ENCODE measurements around the gene OARD1. TPM values are rescaled to one million over a fixed set of nuclear protein-coding genes. Genes with fewer than 3 reads are reported as not detected.

Gene OARD1
- total RNA-seq = 50.1 and 52.5 TPM in 2 replicates
- 59.2 TPM for total RNA-seq (2013)
- polyA plus RNA-seq = 9.6 and 14.5 TPM in 2 replicates
- 11.7 and 19.8 TPM in 2 replicates for polyA minus RNA-seq

- ChIA-PET CTCF (interaction anchor here (0.6 to 5.9 kb wide), 3 partner anchors 43 to 246 kb away, joined by 3 to 26 read pairs (median 3); partner anchors contain the start of gene TREML2), POLR2A (interaction anchor here (0.5 to 0.8 kb wide), 2 partner anchors 129 to 1674 kb away, joined by 5 read pairs; partner anchors contain the start of genes TBCC and TREML2)
- Mint-ChIP-seq H3K4me1 (peaks cover 42% of the 10 kb centered on the region), H3K27me3 (no peaks in the 10 kb centered on the region), H3K27ac (peak within 1 kb of the TSS; percentile 99), H3K4me3 (peak within 1 kb of the TSS; percentile 94), H3K9me3 (ENCODE audit: insufficient read depth) (no peaks in the 10 kb centered on the region)
- TF ChIP-seq EZH2 (IDR thresholded peaks at IDR 0.05; ENCODE audit: borderline replicate concordance, insufficient read depth, low read depth, low read length, poor library complexity, severe bottlenecking) = no peak
- no peak for TF ChIP-seq CTCF (IDR thresholded peaks at IDR 0.05)
- Histone ChIP-seq H3K79me2 (ENCODE audit: control insufficient read depth, insufficient read depth, low read length) (peaks cover 46% of the 10 kb centered on the region), H3K36me3 (replicated peaks in 1 of 2; ENCODE audit: control extremely low read depth in 1 of 2, control insufficient read depth in 1 of 2, extremely low read depth in 1 of 2, insufficient read depth in 2 of 2, low read length in 1 of 2) (peaks cover 0 to 25% of the 10 kb centered on the region in 2 experiments), H3K27me3 (replicated peaks in 1 of 4; ENCODE audit: control extremely low read depth in 1 of 4, control insufficient read depth in 3 of 4, insufficient read depth in 4 of 4, low read length in 3 of 4) (no peaks in the 10 kb centered on the region), H2AFZ (ENCODE audit: insufficient read depth, low read depth, low read length, poor library complexity, severe bottlenecking) (peak within 1 kb of the TSS; percentile 86), H3K27ac (ENCODE audit: low read length in 2 of 2) (peak within 1 kb of the TSS; percentile 96 to 97), H3K4me1 (ENCODE audit: control insufficient read depth in 2 of 2, insufficient read depth in 2 of 2, low read length in 2 of 2) (peaks cover 31 to 34% of the 10 kb centered on the region in 2 donors), H3K9me3 (ENCODE audit: control extremely low read depth in 1 of 3, control insufficient read depth in 2 of 3, insufficient read depth in 1 of 3, low read length in 2 of 3) (no peaks in the 10 kb centered on the region), H3K4me3 (ENCODE audit: control extremely low read depth in 1 of 5, extremely low read depth in 1 of 5, insufficient read depth in 1 of 5, low read depth in 2 of 5, low read length in 4 of 5) (peak within 1 kb of the TSS; percentile 80 to 97 (median 94)), H3K9ac (ENCODE audit: low read length) (peak within 1 kb of the TSS; percentile 97), H3K4me2 (replicated peaks; ENCODE audit: low read depth, low read length, poor library complexity, severe bottlenecking) (peak within 1 kb of the TSS; percentile 89), H4K20me1 (ENCODE audit: control insufficient read depth, insufficient read depth, low read length, poor library complexity, severe bottlenecking) (no peaks in the 10 kb centered on the region)
- DNase-seq = peak; percentile 100
- under 1% methylated on average over 55 of the region's 63 CpGs for WGBS (ENCODE audit: insufficient coverage)
- peak; percentile 67 for ATAC-seq (ENCODE audit: low read depth)
- intact Hi-C loops (cut with micrococcal nuclease) = loop anchor here (1.0 to 10.0 kb wide), 8 partner anchors 66 to 1493 kb away; partner anchors contain the start of genes BYSL, FOXP4, MED20 and MRPS10
Observed at GRCh38 chr6:41071923-41072835, at the start of gene OARD1. Gene OARD1, minus strand, starts transcription at chr6:41072356. Its CDS starts 722 bp downstream, at chr6:41071634.

All from B cell (primary cell).